AG04450 (cell line): Measurements from ENCODE around the gene COMMD4. TPM values are rescaled to one million over a fixed set of nuclear protein-coding genes. Genes with fewer than 3 reads are reported as not detected.

Source experiments
- CTCF ChIA-PET: fragments of 300-600, 350-600 bp; formaldehyde crosslinking; extraction: SDS; loops from one replicate; lab custom pipeline; 2022; ENCODE audit warnings: antibody characterized with exemption, inconsistent platforms; lab: Charles Lee
- POLR2A ChIA-PET: fragments of 350-600 bp; formaldehyde crosslinking; extraction: SDS; loops from one replicate; lab custom pipeline; 2021; ENCODE audit warnings: antibody characterized with exemption, inconsistent platforms; lab: Yijun Ruan, JAX
- DNase-seq: peaks from one replicate; pipeline ENCODE4 v3.0.0-alpha.2; 2011; ENCODE audit warnings: low read depth, low spot score
- H3K27ac ChIP-seq: one replicate; pipeline ENCODE4 v1.5.1; 2012; ENCODE audit warnings: low read depth, low read length, control low read depth
- H3K27me3 ChIP-seq: one replicate; pipeline ENCODE4 v1.6.0; 2012; ENCODE audit warnings: low read length; ENCODE audit not compliant: control insufficient read depth, insufficient read depth
- H3K4me3 ChIP-seq: 2 replicates; pipeline ENCODE4 v1.5.1; 2011; ENCODE audit warnings: mild to moderate bottlenecking, low read depth, low read length, control low read depth
- H3K9me3 ChIP-seq: 2 replicates; pipeline ENCODE4 v1.5.1; 2012; ENCODE audit warnings: low read length; ENCODE audit not compliant: control insufficient read depth, insufficient read depth
- CTCF ChIP-seq: IDR thresholded peaks from 2 replicates; pipeline ENCODE4 v1.5.1; 2011; ENCODE audit warnings: low read depth, low read length, control low read depth, inconsistent platforms
- polyA plus RNA-seq: library from polyadenylated mRNA; depleted of rRNA; stranded (reverse); fragments of >200 nt; gene quantifications from 2 replicates; pipeline ENCODE4 v1.2.3, GENCODE V29; 2011

Gene COMMD4
- polyA plus RNA-seq, 1 experiment: 52.4 TPM

- no peak overlapping the region for H3K27ac ChIP-seq
- DNase-seq: no peak
- no peak for TF ChIP-seq CTCF
- no peaks in the 10 kb centered on the region for H3K9me3 ChIP-seq
- ChIA-PET POLR2A (no interaction called here), CTCF (interaction anchor here (1.7 kb wide), 1 partner anchor 14 kb away, joined by 5 read pairs; no protein-coding TSS in a partner anchor)
- no peak overlapping the region for H3K4me3 ChIP-seq
- no peaks in the 10 kb centered on the region for H3K27me3 ChIP-seq
Observed at GRCh38 chr15:75354454-75354853, 18.6 kb downstream of the COMMD4 start.

GRCh38 chr15:75355369-75355768 is 19.5 kb downstream of the COMMD4 start:
- ChIA-PET CTCF (interaction anchor here (2.1 kb wide), 1 partner anchor 12 kb away, joined by 9 read pairs; the partner anchor contains the start of gene MAN2C1), POLR2A (no interaction called here)
- no peak for DNase-seq
- Histone ChIP-seq H3K27me3 (no peaks in the 10 kb centered on the region), H3K4me3 (no peak overlapping the region), H3K9me3 (no peaks in the 10 kb centered on the region), H3K27ac (no peak overlapping the region)
- TF ChIP-seq CTCF: no peak

GRCh38 chr15:75356006-75356405 is 20.1 kb downstream of the COMMD4 start:
- Histone ChIP-seq H3K27me3 (no peaks in the 10 kb centered on the region), H3K4me3 (no peak overlapping the region), H3K9me3 (no peaks in the 10 kb centered on the region), H3K27ac (no peak overlapping the region)
- no peak for TF ChIP-seq CTCF
- POLR2A ChIA-PET: no interaction called here
- DNase-seq: no peak
- CTCF ChIA-PET: interaction anchor here (2.1 kb wide), 1 partner anchor 12 kb away, joined by 9 read pairs; the partner anchor contains the start of gene MAN2C1

- no peak for TF ChIP-seq CTCF
- H3K27me3 ChIP-seq: no peaks in the 10 kb centered on the region
- no peaks in the 10 kb centered on the region for H3K9me3 ChIP-seq
- H3K27ac ChIP-seq: no peak overlapping the region
- no peak overlapping the region for H3K4me3 ChIP-seq
- ChIA-PET POLR2A (no interaction called here), CTCF (interaction anchor here (2.1 kb wide), 1 partner anchor 11 kb away, joined by 9 read pairs; the partner anchor contains the start of gene MAN2C1)
- no peak for DNase-seq
Observed at GRCh38 chr15:75356517-75356916, 20.7 kb downstream of the COMMD4 start.

GRCh38 chr15:75357976-75358673 is 22.3 kb downstream of the COMMD4 start:
- no peaks in the 10 kb centered on the region; the same call in 1 of the 2 replicates for H3K9me3 ChIP-seq
- H3K27ac ChIP-seq: no peak overlapping the region
- ChIA-PET CTCF (no interaction called here), POLR2A (no interaction called here)
- H3K27me3 ChIP-seq: no peaks in the 10 kb centered on the region
- no peak overlapping the region for H3K4me3 ChIP-seq
- no peak for DNase-seq
- TF ChIP-seq CTCF: no peak
